ENCODE results near the gene COL23A1. TPM values are rescaled to one million over a fixed set of nuclear protein-coding genes. Genes with fewer than 3 reads are reported as not detected.

COL23A1 gene
- total and polyA plus RNA-seq, 2 experiments from 2014 or later, result 4.8 to 8.2 TPM

- Mint-ChIP-seq H3K9me3 (no peaks in the 10 kb centered on the region; the same call in 2 of the 3 replicates), H3K4me3 (no peak overlapping the region), H3K27ac (no peak overlapping the region), H3K27me3 (ENCODE audit: insufficient read depth, low read depth, poor library complexity) (peaks cover 17% of the 10 kb centered on the region), H3K4me1 (no peaks in the 10 kb centered on the region; the same call in 2 of the 3 replicates), H3K36me3 (ENCODE audit: low read depth) (no peaks in the 10 kb centered on the region; the same call in 2 of the 3 replicates)
- H3K36me3 ChIP-seq (ENCODE audit: insufficient read depth), result no peaks in the 10 kb centered on the region
- no peaks in the 10 kb centered on the region for H4K20me1 ChIP-seq (replicated peaks; ENCODE audit: insufficient read depth)
- no peak for DNase-seq (ENCODE audit: low spot score)
- H3K79me2 ChIP-seq (replicated peaks; ENCODE audit: insufficient read depth), result no peaks in the 10 kb centered on the region
- H3K4me2 ChIP-seq, result no peak overlapping the region
- H3K4me3 ChIP-seq, result no peak overlapping the region
- no peaks in the 10 kb centered on the region for H3F3A ChIP-seq (replicated peaks; ENCODE audit: low read depth)
- no peaks in the 10 kb centered on the region for H3K9me2 ChIP-seq (ENCODE audit: insufficient read depth)
- no peak for ATAC-seq
- H3K4me1 ChIP-seq (ENCODE audit: insufficient read depth), result no peaks in the 10 kb centered on the region
- TF ChIP-seq, protein P1, sequence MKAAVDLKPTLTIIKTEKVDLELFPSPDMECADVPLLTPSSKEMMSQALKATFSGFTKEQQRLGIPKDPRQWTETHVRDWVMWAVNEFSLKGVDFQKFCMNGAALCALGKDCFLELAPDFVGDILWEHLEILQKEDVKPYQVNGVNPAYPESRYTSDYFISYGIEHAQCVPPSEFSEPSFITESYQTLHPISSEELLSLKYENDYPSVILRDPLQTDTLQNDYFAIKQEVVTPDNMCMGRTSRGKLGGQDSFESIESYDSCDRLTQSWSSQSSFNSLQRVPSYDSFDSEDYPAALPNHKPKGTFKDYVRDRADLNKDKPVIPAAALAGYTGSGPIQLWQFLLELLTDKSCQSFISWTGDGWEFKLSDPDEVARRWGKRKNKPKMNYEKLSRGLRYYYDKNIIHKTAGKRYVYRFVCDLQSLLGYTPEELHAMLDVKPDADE (IDR thresholded peaks at IDR 0.05), result no peak
- TF ChIP-seq JUNB (IDR thresholded peaks at IDR 0.05; ENCODE audit: unreplicated experiment) (no peak), STAT1 (IDR thresholded peaks at IDR 0.05; ENCODE audit: unreplicated experiment) (no peak), POLR2AphosphoS5 (IDR thresholded peaks at IDR 0.05; ENCODE audit: low read depth) (no peak), CREB1 (CRISPR knock-in tag; IDR thresholded peaks at IDR 0.05; ENCODE audit: low read depth) (no peak), EZH2 (IDR thresholded peaks at IDR 0.05; ENCODE audit: low read depth, unreplicated experiment) (no peak), CTCF (conservative IDR thresholded peaks at IDR 0.05; ENCODE audit: low read depth in 2 of 2) (no peak), NANOG (IDR thresholded peaks at IDR 0.05; ENCODE audit: borderline replicate concordance) (no peak), EZH2phosphoT487 (IDR thresholded peaks at IDR 0.05; ENCODE audit: unreplicated experiment) (no peak), ZNF114 (CRISPR knock-in tag; IDR thresholded peaks at IDR 0.05) (no peak), ZNF462 (CRISPR knock-in tag; IDR thresholded peaks at IDR 0.05) (no peak), ZNF331 (CRISPR knock-in tag; IDR thresholded peaks at IDR 0.05; ENCODE audit: low read depth) (no peak)
- TF ChIP-seq, protein P2, sequence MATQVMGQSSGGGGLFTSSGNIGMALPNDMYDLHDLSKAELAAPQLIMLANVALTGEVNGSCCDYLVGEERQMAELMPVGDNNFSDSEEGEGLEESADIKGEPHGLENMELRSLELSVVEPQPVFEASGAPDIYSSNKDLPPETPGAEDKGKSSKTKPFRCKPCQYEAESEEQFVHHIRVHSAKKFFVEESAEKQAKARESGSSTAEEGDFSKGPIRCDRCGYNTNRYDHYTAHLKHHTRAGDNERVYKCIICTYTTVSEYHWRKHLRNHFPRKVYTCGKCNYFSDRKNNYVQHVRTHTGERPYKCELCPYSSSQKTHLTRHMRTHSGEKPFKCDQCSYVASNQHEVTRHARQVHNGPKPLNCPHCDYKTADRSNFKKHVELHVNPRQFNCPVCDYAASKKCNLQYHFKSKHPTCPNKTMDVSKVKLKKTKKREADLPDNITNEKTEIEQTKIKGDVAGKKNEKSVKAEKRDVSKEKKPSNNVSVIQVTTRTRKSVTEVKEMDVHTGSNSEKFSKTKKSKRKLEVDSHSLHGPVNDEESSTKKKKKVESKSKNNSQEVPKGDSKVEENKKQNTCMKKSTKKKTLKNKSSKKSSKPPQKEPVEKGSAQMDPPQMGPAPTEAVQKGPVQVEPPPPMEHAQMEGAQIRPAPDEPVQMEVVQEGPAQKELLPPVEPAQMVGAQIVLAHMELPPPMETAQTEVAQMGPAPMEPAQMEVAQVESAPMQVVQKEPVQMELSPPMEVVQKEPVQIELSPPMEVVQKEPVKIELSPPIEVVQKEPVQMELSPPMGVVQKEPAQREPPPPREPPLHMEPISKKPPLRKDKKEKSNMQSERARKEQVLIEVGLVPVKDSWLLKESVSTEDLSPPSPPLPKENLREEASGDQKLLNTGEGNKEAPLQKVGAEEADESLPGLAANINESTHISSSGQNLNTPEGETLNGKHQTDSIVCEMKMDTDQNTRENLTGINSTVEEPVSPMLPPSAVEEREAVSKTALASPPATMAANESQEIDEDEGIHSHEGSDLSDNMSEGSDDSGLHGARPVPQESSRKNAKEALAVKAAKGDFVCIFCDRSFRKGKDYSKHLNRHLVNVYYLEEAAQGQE (IDR thresholded peaks at IDR 0.05; ENCODE audit: unreplicated experiment), result no peak
- H2AFZ ChIP-seq, result no peak overlapping the region
- H3K27ac ChIP-seq (ENCODE audit: low read depth), result no peak overlapping the region
- H3K27me3 ChIP-seq (ENCODE audit: insufficient read depth), result no peaks in the 10 kb centered on the region
These were observed 319.0 kb downstream of the COL23A1 start for GRCh38 chr5:178271231-178271630.

Data from GM23338 (cell line).